GM23248 (cell line): ENCODE data around the gene METTL1. TPM values are rescaled to one million over a fixed set of nuclear protein-coding genes. Genes with fewer than 3 reads are reported as not detected.
"Not testable (repeated sequence)": the region's sequence is repeated elsewhere in the genome, so short reads cannot be mapped to it uniquely, and the experiment has no call there.

Source experiments
- DNase-seq: peaks from one replicate; pipeline ENCODE4 v3.0.0-alpha.2; 2015
- H2AFZ ChIP-seq: fragments of 200-600 bp; sonication (generic); 2 replicates; pipeline ENCODE4 v1.6.1; 2016; ENCODE audit warnings: antibody characterized with exemption
- H3F3A ChIP-seq: fragments of 200-600 bp; sonication (generic); 2 replicates; pipeline ENCODE4 v1.6.1; 2016; ENCODE audit warnings: mild to moderate bottlenecking, antibody characterized with exemption, mixed run types; ENCODE audit not compliant: insufficient read depth
- H3K27ac ChIP-seq: fragments of 200-600 bp; sonication (generic); 2 replicates; pipeline ENCODE4 v1.5.1; 2016; ENCODE audit warnings: mild to moderate bottlenecking
- H3K27me3 ChIP-seq: fragments of 200-600 bp; sonication (generic); replicated peaks from 2 replicates; pipeline ENCODE4 v1.6.1; 2016; ENCODE audit warnings: mild to moderate bottlenecking; ENCODE audit not compliant: insufficient read depth
- H3K36me3 ChIP-seq: fragments of 200-600 bp; sonication (generic); 2 replicates; pipeline ENCODE4 v1.6.1; 2016; ENCODE audit warnings: low read depth, mild to moderate bottlenecking
- H3K4me1 ChIP-seq: fragments of 200-600 bp; sonication (generic); 2 replicates; pipeline ENCODE4 v1.6.1; 2016; ENCODE audit warnings: mild to moderate bottlenecking; ENCODE audit not compliant: insufficient read depth
- H3K4me2 ChIP-seq: fragments of 200-600 bp; sonication (generic); one replicate; pipeline ENCODE4 v1.6.1; 2016; ENCODE audit warnings: mild to moderate bottlenecking; ENCODE audit not compliant: unreplicated experiment
- H3K4me3 ChIP-seq: fragments of 200-600 bp; sonication (generic); 2 replicates; pipeline ENCODE4 v1.5.1; 2016; ENCODE audit warnings: mild to moderate bottlenecking
- H3K79me2 ChIP-seq: fragments of 200-600 bp; sonication (generic); 2 replicates; pipeline ENCODE4 v1.6.1; 2016; ENCODE audit warnings: mild to moderate bottlenecking; ENCODE audit not compliant: insufficient read depth
- H3K9ac ChIP-seq: fragments of 200-600 bp; sonication (generic); 2 replicates; pipeline ENCODE4 v1.6.1; 2016; ENCODE audit warnings: mild to moderate bottlenecking
- H3K9me2 ChIP-seq: fragments of 200-600 bp; sonication (generic); 2 replicates; pipeline ENCODE4 v1.6.1; 2016; ENCODE audit warnings: mixed run types, mild to moderate bottlenecking, moderate library complexity; ENCODE audit not compliant: insufficient read depth
- H3K9me3 ChIP-seq: fragments of 200-600 bp; sonication (generic); one replicate; pipeline ENCODE4 v1.6.1; 2017; ENCODE audit warnings: low read depth
- H4K20me1 ChIP-seq: fragments of 200-600 bp; sonication (generic); 2 replicates; pipeline ENCODE4 v1.6.0; 2016; ENCODE audit not compliant: insufficient read depth
- EZH2 ChIP-seq: fragments of 200-600 bp; sonication (generic); IDR thresholded peaks from 2 replicates; pipeline ENCODE4 v1.6.1; 2018; ENCODE audit warnings: antibody characterized with exemption, mild to moderate bottlenecking; ENCODE audit not compliant: insufficient read depth, poor library complexity, severe bottlenecking
- EZH2phosphoT487 ChIP-seq: fragments of 200-600 bp; sonication (generic); IDR thresholded peaks from 2 replicates; pipeline ENCODE4 v1.6.1; 2018; ENCODE audit warnings: antibody characterized with exemption, moderate library complexity, mild to moderate bottlenecking, low read depth; ENCODE audit not compliant: insufficient read depth
- WGBS, 2 experiments: methylation state at CpG; one replicate each; pipeline ENCODE4 v1.1.6; 2015 to 2017; ENCODE audit warnings: low lambda C conversion rate in 2 of 2, low coverage in 1 of 2; ENCODE audit errors: missing lambda C conversion rate in 2 of 2; 5-methylcytosine and 5-hydroxymethylcytosine counted together
- in situ Hi-C: fragments of 300-500 bp; cut with MboI; formaldehyde crosslinking; loops from 2 replicates; pipeline ENCODE4 v1.15.0; 2020
- polyA plus RNA-seq: library from polyadenylated mRNA; unstranded; fragments of >200 nt; fragmentation: Nextera tagmentation; extraction: Ambion mirVana; gene quantifications from 2 replicates; pipeline ENCODE4 v1.2.1, GENCODE V29; 2016
- total RNA-seq: library from RNA; depleted of rRNA; stranded (reverse); fragments of >200 nt; shearing (Covaris generic); gene quantifications from 2 replicates; pipeline ENCODE4 v1.2.3, GENCODE V29; 2014

METTL1 gene
- total and polyA plus RNA-seq, 2 experiments from 2014 or later = 3.7 to 33.2 TPM

DNA sequence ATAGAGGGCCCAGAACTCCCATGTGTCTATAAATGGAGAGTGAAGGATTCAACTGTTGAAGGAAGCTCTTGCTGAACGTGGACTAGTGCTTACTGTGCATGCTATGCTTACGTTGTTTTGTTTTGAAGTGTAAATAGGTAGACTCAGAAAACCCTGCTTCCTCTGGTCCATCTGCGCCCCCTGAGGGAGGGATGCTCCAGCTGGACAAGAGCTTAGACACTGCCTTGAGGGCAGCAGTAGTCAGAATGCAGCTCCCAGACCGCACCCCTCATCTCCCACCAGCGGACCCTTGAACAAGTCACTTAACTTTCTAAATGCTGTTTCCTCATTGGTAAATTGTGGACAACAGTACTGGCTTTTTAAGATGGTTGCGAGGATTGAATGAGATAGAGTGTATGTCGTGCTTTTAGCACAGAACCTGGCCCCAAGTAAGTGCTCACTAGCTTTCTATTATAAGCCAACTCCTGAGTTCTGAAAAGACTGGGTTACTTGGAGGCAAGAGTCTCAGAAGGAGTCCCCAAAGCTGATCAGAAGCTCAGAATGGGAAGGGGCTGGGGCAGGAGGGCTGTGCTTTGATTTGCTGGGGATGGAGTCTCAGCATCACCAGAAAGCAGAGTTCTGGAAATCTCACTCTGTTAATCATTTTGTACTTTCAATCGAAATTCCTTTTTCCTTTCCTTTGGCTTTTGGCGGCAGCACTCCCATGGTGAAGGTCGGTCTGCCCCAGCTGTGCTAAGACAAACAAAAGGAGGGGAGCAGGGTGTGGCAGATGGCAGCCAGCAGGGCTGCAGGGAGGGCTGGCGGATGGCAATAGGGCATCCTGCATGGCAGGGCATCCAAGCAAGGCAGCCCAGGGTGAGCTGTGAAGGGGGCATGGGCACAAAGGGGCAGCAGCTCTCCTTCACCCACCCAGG, 48.9 kb downstream of the METTL1 start:
- Histone ChIP-seq H3K4me2 (no peak overlapping the region), H3K4me1 (no peaks in the 10 kb centered on the region), H3K9me2 (no peaks in the 10 kb centered on the region), H3K79me2 (no peaks in the 10 kb centered on the region), H3K27ac (no peak overlapping the region), H3K27me3 (no peaks in the 10 kb centered on the region), H2AFZ (no peak overlapping the region), H3K4me3 (no peak overlapping the region), H3F3A (no peaks in the 10 kb centered on the region; the same call in 1 of the 2 replicates), H3K9ac (no peak overlapping the region), H3K36me3 (no peaks in the 10 kb centered on the region; the same call in 1 of the 2 replicates), H4K20me1 (no peaks in the 10 kb centered on the region), H3K9me3 (no peaks in the 10 kb centered on the region)
- TF ChIP-seq EZH2phosphoT487 (no peak), EZH2 (no peak)
- DNase-seq = no peak
- in situ Hi-C loops = no loop called here
- WGBS, 2 experiments = 61 to 67% methylated on average over 11 of the region's 11 CpGs

DNA sequence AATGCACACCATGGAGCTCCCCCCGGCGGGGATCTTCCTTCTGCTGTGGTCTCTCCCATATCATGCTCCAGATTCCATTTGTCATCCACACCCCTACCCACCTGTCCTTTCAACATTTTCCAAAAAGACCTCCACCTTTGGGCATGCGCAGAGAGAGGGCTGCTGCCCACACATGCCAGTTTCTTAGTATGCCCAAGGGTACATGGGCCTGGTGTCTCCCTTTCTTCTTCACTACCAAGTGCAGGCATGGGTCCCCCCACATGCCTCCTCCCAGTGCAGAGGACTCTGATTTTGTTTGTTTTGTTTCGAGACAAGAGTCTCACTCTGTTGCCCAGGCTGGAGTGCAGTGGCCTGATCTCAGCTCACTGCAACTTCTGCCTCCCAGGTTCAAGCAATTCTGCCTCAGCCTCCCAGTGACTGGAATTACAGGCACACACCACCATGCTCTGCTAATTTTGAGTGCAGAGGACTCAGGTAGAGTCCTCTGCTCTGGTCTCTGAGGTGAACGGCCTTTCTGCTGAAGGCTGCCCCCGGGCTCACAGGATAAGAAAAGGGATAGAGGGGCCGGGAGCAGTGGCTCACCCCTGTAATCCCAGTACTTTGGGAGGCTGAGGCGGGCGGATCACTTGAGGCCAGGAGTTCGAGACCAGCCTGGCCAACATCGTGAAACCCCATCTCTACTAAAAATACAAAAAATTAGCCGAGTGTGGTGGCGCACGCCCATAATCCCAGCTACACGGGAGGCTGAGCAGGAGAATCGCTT, 49.9 kb downstream of the METTL1 start:
- H3K4me3 ChIP-seq, H3F3A ChIP-seq, H3K27me3 ChIP-seq, H3K9me3 ChIP-seq, H3K27ac ChIP-seq, H3K4me2 ChIP-seq, H3K9me2 ChIP-seq, H4K20me1 ChIP-seq, H3K9ac ChIP-seq, H3K36me3 ChIP-seq, in situ Hi-C loops, H3K4me1 ChIP-seq, DNase-seq, H2AFZ ChIP-seq, H3K79me2 ChIP-seq: not testable (repeated sequence)
- WGBS, 2 experiments = 91 to 95% methylated on average over 16 of the region's 16 CpGs

DNA sequence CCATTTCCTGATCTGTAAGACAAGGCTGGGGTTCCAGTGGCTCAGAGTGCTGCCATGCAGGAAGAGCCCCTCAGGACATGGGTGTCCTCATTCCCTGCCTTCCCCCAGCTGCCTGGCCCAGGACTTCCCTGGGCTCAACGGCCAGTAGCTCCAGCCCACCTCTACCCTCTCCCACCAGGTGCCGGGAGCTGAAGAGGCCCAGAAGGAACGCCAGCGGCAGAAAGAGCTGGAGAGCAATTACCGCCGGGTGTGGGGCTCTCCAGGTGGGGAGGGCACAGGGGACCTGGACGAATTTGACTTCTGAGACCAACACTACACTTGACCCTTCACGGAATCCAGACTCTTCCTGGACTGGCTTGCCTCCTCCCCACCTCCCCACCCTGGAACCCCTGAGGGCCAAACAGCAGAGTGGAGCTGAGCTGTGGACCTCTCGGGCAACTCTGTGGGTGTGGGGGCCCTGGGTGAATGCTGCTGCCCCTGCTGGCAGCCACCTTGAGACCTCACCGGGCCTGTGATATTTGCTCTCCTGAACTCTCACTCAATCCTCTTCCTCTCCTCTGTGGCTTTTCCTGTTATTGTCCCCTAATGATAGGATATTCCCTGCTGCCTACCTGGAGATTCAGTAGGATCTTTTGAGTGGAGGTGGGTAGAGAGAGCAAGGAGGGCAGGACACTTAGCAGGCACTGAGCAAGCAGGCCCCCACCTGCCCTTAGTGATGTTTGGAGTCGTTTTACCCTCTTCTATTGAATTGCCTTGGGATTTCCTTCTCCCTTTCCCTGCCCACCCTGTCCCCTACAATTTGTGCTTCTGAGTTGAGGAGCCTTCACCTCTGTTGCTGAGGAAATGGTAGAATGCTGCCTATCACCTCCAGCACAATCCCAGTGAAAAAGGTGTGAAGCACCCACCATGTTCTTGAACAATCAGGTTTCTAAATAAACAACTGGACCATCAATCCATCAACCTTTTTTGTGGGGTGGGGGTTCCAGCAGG, 51.0 kb downstream of the METTL1 start:
- DNase-seq = no peak
- Histone ChIP-seq H3K4me3 (no peak overlapping the region), H4K20me1 (no peaks in the 10 kb centered on the region), H3K36me3 (peaks cover 6% of the 10 kb centered on the region; the same call in 1 of the 2 replicates), H3K27ac (no peak overlapping the region), H3K9me3 (no peaks in the 10 kb centered on the region), H3K4me1 (no peaks in the 10 kb centered on the region), H3K79me2 (no peaks in the 10 kb centered on the region), H3K9me2 (no peaks in the 10 kb centered on the region), H3K4me2 (no peak overlapping the region), H2AFZ (no peak overlapping the region), H3K27me3 (no peaks in the 10 kb centered on the region), H3K9ac (no peak overlapping the region), H3F3A (no peaks in the 10 kb centered on the region)
- in situ Hi-C loops = no loop called here
- WGBS, 2 experiments = 88 to 96% methylated on average over 10 to 11 of the region's 11 CpGs
- no peak for TF ChIP-seq EZH2phosphoT487
- no peak for TF ChIP-seq EZH2
